Measurements from ENCODE around the gene ALOXE3. TPM values are rescaled to one million over a fixed set of nuclear protein-coding genes. Genes with fewer than 3 reads are reported as not detected.

The ALOXE3 gene
- total RNA-seq, 1 donor from 2014 or later: not detected

DNA sequence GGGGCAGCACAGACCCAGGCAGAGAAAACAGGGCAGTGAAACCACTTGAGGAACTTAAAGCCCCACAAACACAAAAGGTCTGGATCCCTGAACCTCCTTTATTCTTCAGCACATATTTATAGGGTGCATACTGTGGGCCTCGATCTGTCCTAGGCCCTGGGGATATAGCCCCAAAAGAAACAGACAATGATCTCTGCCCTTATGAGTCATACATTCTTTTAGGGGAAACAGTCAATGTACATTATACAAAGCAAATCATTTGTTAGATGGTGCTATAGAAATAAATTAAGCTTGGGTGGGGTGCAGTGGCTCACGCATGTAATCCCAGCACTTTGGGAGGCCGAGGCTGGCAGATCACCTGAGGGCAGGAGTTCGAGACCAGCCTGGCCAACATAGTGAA is 15.6 kb upstream of the ALOXE3 start:
- Histone ChIP-seq H3K36me3 (no peaks in the 10 kb centered on the region), H2AFZ (replicated peaks) (peak overlapping the region; percentile 82), H3K4me3 (no peak overlapping the region), H3K9ac (no peak overlapping the region), H3F3A (ENCODE audit: low read depth) (peaks cover 35% of the 10 kb centered on the region), H3K27me3 (peaks cover 43% of the 10 kb centered on the region), H3K79me2 (ENCODE audit: low read depth) (no peaks in the 10 kb centered on the region), H3K4me1 (peaks cover 10% of the 10 kb centered on the region), H3K4me2 (peak overlapping the region; percentile 19), H4K20me1 (ENCODE audit: low read depth) (no peaks in the 10 kb centered on the region), H3K9me3 (ENCODE audit: low read depth) (no peaks in the 10 kb centered on the region), H3K27ac (no peak overlapping the region)
- Mint-ChIP-seq H3K27me3 (ENCODE audit: insufficient read depth, low read depth) (peaks cover 13% of the 10 kb centered on the region), H3K9me3 (peaks cover 2% of the 10 kb centered on the region), H3K27ac (no peak overlapping the region), H3K36me3 (no peaks in the 10 kb centered on the region), H3K4me1 (peaks cover 11% of the 10 kb centered on the region), H3K4me3 (no peak overlapping the region)
- no peak for DNase-seq (ENCODE audit: low spot score)
- TF ChIP-seq, protein P1, sequence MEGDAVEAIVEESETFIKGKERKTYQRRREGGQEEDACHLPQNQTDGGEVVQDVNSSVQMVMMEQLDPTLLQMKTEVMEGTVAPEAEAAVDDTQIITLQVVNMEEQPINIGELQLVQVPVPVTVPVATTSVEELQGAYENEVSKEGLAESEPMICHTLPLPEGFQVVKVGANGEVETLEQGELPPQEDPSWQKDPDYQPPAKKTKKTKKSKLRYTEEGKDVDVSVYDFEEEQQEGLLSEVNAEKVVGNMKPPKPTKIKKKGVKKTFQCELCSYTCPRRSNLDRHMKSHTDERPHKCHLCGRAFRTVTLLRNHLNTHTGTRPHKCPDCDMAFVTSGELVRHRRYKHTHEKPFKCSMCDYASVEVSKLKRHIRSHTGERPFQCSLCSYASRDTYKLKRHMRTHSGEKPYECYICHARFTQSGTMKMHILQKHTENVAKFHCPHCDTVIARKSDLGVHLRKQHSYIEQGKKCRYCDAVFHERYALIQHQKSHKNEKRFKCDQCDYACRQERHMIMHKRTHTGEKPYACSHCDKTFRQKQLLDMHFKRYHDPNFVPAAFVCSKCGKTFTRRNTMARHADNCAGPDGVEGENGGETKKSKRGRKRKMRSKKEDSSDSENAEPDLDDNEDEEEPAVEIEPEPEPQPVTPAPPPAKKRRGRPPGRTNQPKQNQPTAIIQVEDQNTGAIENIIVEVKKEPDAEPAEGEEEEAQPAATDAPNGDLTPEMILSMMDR (IDR thresholded peaks at IDR 0.05): no peak
- TF ChIP-seq EZH2 (IDR thresholded peaks at IDR 0.05): no peak
- no peak for TF ChIP-seq EZH2phosphoT487 (IDR thresholded peaks at IDR 0.05)

DNA sequence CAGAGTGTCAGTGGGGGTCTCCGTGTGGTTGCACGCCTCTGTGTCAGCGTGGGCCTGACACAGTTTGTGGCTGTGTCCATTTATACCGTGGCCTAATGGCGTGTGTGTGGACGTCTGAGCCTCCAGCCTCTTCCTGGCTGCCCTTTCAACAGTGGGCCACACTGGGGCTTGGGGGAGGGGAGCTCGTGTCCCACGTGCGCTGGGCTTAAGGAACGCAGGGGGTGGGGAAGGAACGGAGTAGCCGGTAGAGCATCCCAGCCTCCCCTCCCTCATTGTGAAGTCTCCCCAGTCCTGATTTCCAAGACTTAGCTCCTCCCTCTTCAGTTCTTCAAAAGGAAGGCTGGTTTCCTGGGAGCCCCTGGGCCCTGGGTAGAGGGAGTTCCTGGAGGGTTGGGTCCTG is 15.1 kb upstream of the ALOXE3 start:
- Histone ChIP-seq H3K9ac (no peak overlapping the region), H3K4me1 (peaks cover 10% of the 10 kb centered on the region), H4K20me1 (ENCODE audit: low read depth) (no peaks in the 10 kb centered on the region), H2AFZ (replicated peaks) (peak overlapping the region; percentile 82), H3K27me3 (peaks cover 48% of the 10 kb centered on the region), H3F3A (ENCODE audit: low read depth) (peaks cover 29% of the 10 kb centered on the region), H3K4me2 (peak overlapping the region; percentile 19), H3K9me3 (ENCODE audit: low read depth) (no peaks in the 10 kb centered on the region), H3K36me3 (no peaks in the 10 kb centered on the region), H3K27ac (no peak overlapping the region), H3K79me2 (ENCODE audit: low read depth) (no peaks in the 10 kb centered on the region), H3K4me3 (no peak overlapping the region)
- no peaks in the 10 kb centered on the region for H3K36me3 Mint-ChIP-seq
- no peak overlapping the region for H3K4me3 Mint-ChIP-seq
- H3K27me3 Mint-ChIP-seq (ENCODE audit: insufficient read depth, low read depth): peaks cover 13% of the 10 kb centered on the region
- H3K9me3 Mint-ChIP-seq: peaks cover 2% of the 10 kb centered on the region
- TF ChIP-seq EZH2phosphoT487 (IDR thresholded peaks at IDR 0.05) (no peak), EZH2 (IDR thresholded peaks at IDR 0.05) (no peak)
- TF ChIP-seq, protein P1 (IDR thresholded peaks at IDR 0.05): no peak
- DNase-seq (ENCODE audit: low spot score): peak; percentile 73
- H3K27ac Mint-ChIP-seq: no peak overlapping the region
- peaks cover 11% of the 10 kb centered on the region for H3K4me1 Mint-ChIP-seq

DNA sequence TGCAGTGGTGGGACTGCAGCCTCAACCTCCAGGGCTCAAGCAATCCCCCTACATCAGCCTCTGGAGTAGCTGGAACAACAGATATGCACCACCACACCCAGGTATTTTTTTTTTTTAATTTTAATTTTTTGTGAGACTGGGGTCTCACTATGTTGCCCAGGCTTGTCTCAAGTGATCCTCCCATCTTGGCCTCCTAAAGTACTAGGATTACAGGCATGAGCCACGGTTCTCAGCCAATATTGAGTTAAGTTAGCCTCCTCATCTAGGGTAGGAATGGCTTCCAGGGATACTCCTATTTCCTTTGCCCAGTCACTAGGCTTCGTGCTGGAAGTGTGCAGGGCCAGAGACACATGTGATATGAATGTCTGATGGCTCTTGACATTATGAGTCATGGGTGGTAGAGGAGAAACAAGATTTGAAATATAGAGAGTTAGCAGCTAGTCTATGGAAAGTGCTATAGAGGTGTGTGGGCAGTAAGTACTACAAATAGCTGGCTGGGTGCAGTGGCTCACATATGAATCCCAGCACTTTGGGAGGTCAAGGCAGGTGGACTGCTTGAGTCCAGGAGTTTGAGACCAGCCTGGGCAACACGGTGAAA is 13.6 kb upstream of the ALOXE3 start:
- H3K4me1 ChIP-seq: peaks cover 11% of the 10 kb centered on the region
- DNase-seq (ENCODE audit: low spot score): no peak
- H3K27me3 Mint-ChIP-seq (ENCODE audit: insufficient read depth, low read depth): peaks cover 19% of the 10 kb centered on the region
- H3F3A ChIP-seq (ENCODE audit: low read depth): peaks cover 26% of the 10 kb centered on the region
- H3K9me3 ChIP-seq (ENCODE audit: low read depth): no peaks in the 10 kb centered on the region
- H4K20me1 ChIP-seq (ENCODE audit: low read depth): peaks cover 3% of the 10 kb centered on the region
- H3K36me3 Mint-ChIP-seq: no peaks in the 10 kb centered on the region
- no peak overlapping the region for H3K27ac ChIP-seq
- H3K27ac Mint-ChIP-seq: no peak overlapping the region
- TF ChIP-seq, protein P1 (IDR thresholded peaks at IDR 0.05): no peak
- no peak for TF ChIP-seq EZH2phosphoT487 (IDR thresholded peaks at IDR 0.05)
- TF ChIP-seq EZH2 (IDR thresholded peaks at IDR 0.05): no peak
- H3K9ac ChIP-seq: no peak overlapping the region
- no peak overlapping the region for H2AFZ ChIP-seq (replicated peaks)
- H3K36me3 ChIP-seq: no peaks in the 10 kb centered on the region
- no peak overlapping the region for H3K4me3 Mint-ChIP-seq
- H3K9me3 Mint-ChIP-seq: peaks cover 2% of the 10 kb centered on the region
- no peaks in the 10 kb centered on the region for H3K79me2 ChIP-seq (ENCODE audit: low read depth)
- H3K4me2 ChIP-seq: no peak overlapping the region
- H3K4me1 Mint-ChIP-seq: peaks cover 16% of the 10 kb centered on the region
- peaks cover 54% of the 10 kb centered on the region for H3K27me3 ChIP-seq
- H3K4me3 ChIP-seq: no peak overlapping the region

Measured in neural progenitor cell (in vitro differentiated cells).